Non-pigmented ciliary epithelial cell (primary cell): Measurements from ENCODE around the gene R3HDM4.

Source experiments
- DNase-seq: peaks from one replicate; pipeline ENCODE4 v3.0.0-alpha.2; 2010; ENCODE audit warnings: low read depth

The R3HDM4 gene

DNA sequence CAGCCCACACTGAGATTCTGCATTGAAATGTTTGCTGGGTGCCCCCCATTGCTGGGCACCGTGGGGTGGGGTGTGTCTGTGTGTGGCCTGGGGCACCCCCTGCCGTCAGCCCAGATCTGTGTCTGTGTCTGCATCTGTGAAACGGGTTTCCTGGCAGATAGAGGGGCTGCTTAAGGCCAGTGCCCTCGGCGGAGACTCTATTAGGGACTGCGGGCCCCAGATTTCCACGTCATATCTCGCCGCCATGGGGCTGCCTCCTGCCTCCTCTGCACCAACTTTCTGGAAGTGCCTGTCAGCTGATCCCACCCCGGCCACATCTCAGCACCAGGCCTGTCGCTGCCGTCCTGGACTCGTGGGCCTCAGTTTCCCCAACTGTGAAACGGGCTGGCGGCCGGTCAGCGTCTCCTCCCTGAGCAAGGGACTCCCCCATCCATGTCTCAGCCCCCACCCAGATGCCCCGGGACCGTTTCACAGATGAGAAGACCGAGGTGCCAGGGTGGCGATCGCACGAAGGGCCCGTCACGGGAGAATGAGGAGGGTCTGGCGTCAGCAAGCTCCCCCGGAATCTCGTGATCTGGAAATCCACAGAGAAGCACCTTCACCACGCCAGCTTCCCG is 34.2 kb upstream of the R3HDM4 start:
- DNase-seq, result no peak

GRCh38 chr19:945401-946252 is 32.6 kb upstream of the R3HDM4 start:
- DNase-seq, result no peak

DNA sequence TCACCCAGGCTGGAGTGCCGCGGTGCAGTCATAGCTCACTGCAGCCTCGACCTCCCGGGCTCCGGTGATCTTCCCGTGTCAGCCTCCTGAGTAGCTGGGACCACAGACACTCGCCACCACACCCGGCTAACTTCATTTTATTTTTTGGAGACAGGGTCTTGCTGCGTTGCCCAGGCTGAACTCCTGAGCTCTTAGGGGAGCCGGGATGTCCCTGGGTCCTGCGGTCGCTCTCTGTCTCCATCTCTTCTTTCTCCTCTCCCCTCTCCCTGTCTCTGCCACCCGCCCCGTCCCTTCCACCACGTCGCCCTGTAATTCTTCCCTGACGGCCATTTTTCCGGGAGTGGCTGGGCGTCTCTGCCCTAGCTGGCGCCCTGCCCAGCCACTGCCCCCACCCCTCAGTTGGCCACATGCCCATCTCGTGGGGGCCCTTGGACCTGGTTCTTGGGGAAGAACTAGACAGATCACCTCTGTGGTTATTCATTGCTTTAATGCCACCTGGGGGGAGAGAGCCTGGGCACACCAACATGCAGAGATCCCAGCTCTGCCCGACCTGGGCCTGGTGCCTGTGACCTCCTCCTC is 31.7 kb upstream of the R3HDM4 start:
- no peak for DNase-seq

DNA sequence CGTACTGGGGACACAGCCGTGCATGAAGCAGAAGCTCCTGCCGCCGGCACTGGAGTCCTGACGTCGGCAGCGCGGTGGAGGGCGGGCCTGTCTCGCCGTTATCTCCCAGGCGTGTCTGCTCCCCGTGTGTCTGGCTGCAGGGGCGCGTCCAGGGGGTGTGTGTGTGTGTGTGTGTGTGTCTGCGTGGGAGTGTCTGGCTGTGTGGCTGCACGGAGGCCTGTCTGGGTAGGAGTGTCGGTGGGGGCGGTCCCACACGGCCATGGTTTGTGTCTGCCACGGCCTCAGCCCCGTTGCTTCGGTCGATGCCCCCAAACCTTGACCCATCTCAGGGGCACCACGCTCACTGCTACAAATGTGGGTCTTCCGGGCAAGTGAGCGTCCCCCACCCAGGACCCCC is 31.1 kb upstream of the R3HDM4 start:
- DNase-seq, result no peak

GRCh38 chr19:943551-944170 is 30.6 kb upstream of the R3HDM4 start:
- no peak for DNase-seq

- DNase-seq, result no peak
Measured at GRCh38 chr19:942133-942645, 29.2 kb upstream of the R3HDM4 start.

DNA sequence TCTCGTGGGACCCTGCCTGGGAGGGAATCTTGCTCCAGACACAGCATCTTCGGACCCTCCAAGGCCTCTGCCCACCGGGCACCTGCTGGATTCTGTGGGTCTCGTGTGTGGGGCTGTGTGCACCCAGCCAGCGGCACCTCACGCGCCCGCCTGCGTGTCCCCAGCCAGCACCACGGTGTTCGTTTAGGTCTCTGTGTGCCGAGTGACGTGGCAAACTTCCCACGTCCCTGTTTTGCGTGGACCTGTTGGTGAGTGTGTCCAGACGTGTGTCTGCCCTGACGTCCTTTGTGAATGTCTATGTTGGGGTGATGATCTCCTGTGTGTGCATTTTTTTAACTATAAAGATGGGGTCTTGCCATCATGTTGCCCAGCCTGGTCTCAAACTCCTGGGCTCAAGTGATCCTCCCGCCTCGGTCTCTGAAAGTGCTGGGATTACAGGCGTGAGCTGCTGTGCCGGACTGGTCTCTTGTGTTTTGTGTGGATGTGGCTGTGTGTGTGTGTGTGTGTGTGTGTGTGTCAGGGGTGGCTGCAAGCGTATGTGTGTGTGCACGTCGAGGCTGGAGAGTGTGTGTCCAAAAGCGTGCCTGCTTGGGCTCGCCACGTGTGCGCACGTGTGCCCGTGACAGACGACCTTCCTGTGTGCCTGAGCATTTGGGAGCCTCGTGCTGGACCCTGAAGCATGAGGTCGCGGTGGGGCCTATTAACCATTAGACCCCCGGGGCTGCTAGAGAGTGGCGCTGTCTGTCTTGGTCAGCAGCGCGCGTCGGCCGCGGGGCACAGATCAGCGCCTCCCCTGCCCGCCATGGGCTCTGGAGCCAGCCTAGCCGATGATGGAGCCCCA is 28.5 kb upstream of the R3HDM4 start:
- no peak for DNase-seq

- no peak for DNase-seq
Measured at GRCh38 chr19:940591-941291, 27.7 kb upstream of the R3HDM4 start.

DNA sequence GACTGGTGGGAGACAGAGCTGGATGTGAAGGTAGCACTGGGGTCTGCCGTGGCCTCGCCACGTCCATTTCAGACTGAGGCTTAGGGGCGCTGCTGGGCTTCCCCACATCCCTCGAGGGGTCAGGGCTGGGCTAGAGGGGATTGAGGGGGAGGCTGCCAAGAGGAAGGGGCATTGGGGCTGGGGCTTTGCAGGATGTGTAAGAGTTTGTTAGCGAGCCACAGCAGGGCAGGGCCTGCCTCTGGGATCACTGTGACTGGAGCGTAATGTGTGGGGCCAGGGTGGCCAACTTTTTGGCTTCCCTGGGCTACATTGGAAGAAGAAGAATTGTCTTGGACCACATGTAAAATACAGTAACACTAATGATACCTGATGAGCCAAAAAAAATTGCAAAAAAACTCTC is 26.9 kb upstream of the R3HDM4 start:
- no peak for DNase-seq

GRCh38 chr19:939439-939838 is 26.4 kb upstream of the R3HDM4 start:
- no peak for DNase-seq

- DNase-seq, result no peak
Measured at GRCh38 chr19:938233-938923, 25.4 kb upstream of the R3HDM4 start.

DNA sequence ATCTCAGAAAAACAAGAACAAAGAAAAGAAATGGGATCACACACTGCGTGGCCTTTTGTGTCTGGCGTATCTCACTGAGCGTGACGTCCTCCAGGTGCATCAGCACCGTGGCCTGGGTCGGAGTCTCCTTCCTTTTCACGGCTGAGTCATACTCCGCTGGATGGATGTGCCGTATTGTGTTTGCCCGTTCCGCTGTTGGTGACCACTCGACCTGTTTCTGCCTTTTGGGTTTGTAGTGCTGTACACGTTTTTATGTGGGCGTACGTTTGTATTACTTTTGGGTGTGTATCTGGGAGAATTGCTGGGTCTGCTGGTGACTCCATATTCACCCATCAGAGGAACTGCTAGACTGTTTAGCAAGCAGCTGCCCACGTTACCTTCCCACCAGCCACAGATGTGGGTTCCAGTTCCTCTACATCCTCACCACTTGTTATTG is 24.3 kb upstream of the R3HDM4 start:
- no peak for DNase-seq

DNA sequence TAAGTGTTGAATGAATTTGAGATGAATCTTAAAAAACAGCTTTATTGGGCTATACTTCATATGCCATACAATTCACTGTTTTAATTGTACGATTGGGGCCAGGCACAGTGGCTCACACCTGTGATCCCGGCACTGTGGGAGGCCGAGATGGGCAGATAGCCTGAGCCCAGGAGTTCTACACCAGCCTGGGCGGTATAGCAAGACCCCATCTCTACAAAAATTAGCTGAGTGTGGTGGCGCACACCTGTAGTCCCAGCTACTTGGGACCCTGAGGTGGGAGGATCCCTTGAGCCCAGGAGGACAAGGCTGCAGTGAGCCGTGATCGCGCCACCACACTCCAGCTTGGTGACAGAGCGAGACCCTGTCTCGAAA is 23.1 kb upstream of the R3HDM4 start:
- no peak for DNase-seq

DNA sequence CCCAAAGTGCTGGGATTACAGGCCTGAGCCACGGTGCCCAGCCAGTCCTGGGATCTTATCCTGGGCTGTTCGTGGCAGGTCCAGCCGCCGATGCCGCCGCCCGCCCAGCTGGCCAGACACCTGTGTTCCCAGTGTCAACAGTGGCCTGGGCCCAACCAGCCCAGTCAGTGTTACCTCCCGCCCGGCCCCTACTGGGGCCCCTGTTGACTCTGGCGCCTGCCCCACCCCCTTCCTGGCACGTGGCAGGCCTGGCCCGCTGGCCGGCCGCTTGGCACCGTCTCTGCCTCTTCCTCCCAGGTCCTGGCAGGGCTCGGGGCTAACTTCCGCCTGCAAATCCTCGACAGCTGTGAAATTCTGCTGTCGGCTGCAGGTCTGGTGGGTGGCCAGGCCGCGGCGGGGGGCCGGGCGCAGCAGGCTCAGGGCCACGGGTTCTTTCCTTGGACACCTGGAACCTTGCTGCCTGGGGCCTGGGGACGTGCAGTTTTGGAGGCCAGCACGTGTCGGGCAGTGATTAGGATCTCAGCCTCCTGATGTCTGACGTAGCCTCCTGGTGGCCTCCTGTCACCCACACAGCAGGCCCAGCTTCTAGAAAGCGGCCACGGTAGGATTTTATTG is 22.0 kb upstream of the R3HDM4 start:
- no peak for DNase-seq

- no peak for DNase-seq
Measured at GRCh38 chr19:934197-934840, 21.3 kb upstream of the R3HDM4 start.

DNA sequence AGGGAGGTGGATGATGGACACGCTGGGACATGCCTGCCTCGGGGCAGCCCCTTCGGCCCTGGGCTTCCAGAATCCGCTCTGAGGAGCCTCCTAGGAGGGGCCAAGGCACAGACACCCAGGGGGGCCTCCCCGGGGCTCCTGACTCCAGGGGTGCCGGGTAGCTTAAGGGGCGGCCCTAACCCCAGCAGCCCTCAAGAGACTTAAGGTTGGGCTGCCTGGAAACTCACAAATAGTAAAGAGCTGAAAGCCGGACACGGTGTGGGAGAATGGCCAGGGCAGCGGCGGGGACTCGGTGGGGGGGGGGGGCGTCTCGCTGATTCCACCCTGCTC is 20.5 kb upstream of the R3HDM4 start:
- no peak for DNase-seq

DNA sequence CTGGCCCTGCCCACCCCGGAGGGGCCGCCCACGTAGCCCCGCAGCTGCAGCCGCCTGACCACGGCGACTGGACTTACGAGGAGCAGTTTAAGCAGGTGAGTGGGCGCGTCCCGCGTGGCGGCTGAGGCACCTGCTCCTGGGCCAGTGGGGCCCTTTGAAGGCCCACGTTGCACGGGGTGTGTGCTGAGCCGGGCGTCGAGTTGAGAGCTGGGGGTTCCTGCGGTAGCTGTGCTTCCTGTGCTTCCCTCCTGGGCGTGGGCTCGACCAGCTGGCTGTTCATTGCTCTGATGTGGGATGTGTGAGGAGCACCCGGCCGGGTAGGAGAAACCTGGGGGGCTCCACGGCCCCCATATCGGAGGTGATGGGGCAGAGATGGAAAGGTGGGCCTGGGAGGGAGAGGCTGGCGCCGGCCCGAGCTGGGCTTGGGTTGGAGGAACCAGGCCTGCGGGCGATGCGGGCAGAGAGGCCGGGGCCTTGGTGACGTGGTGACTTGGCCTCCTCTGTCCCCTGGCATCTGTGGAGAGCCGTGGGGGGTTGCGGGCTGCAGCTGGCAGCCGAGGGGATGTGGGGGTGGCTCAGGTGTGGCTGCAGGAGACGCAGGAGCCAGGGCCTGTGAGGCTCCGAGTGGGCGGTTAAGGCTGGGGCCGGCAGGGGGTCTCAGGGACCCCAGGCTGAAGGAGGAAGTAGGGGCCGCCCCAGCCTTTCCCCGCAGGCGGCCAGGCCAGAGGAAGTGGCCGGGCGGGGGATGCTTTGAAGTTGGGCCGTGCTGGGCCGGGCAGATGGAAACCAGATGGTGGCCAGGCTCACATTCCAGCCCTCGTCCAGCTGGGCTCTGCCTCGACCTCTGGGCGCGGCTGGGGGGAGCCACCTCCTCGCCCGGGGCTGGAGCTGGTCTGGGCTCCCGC is 19.9 kb upstream of the R3HDM4 start:
- peak; percentile 75 for DNase-seq

- no peak for DNase-seq
Measured at GRCh38 chr19:931860-932647, 19.0 kb upstream of the R3HDM4 start.
